Kidney (tissue), 14 donors: Measurements from ENCODE around the gene SLC25A46. TPM values are rescaled to one million over a fixed set of nuclear protein-coding genes. Genes with fewer than 3 reads are reported as not detected.

Source experiments
- DNase-seq, 5 donors: peaks; one replicate each; pipeline ENCODE4 v3.0.0-alpha.2; 2013 to 2020
- FAIRE-seq: peaks from 2 replicates; lab custom pipeline; 2012; peaks lifted over from hg19 to GRCh38; lab: Jason Lieb, UNC
- H3K27ac ChIP-seq, 2 donors: one replicate each; pipeline ENCODE4 v1.7.0; 2013; ENCODE audit warnings: low read depth in 2 of 2, low read length in 2 of 2, inconsistent platforms in 1 of 2
- H3K27me3 ChIP-seq: one replicate; pipeline ENCODE4 v1.7.1; 2013; ENCODE audit warnings: low read length, inconsistent platforms; ENCODE audit not compliant: control insufficient read depth, insufficient read depth
- H3K36me3 ChIP-seq, 3 donors: one replicate each; pipeline versions ENCODE4 v1.7.0 to v1.7.1; 2013; ENCODE audit warnings: low read length in 3 of 3, control low read depth in 1 of 3, inconsistent platforms in 1 of 3; ENCODE audit not compliant: insufficient read depth in 3 of 3, control insufficient read depth in 2 of 3
- H3K4me1 ChIP-seq, 3 donors: one replicate each; pipeline versions ENCODE4 v1.7.0 to v1.7.1; 2013; ENCODE audit warnings: low read length in 3 of 3, inconsistent platforms in 1 of 3, low read depth in 1 of 3; ENCODE audit not compliant: control insufficient read depth in 2 of 3, insufficient read depth in 2 of 3
- H3K4me3 ChIP-seq, 3 donors: one replicate each; pipeline versions ENCODE4 v1.7.0 to v1.8.1; 2013; ENCODE audit warnings: low read length in 3 of 3, control low read depth in 1 of 3, inconsistent platforms in 1 of 3
- H3K9ac ChIP-seq, 3 donors: one replicate each; pipeline versions ENCODE4 v1.7.0 to v1.7.1; 2013; ENCODE audit warnings: low read length in 3 of 3, control low read depth in 1 of 3, inconsistent platforms in 1 of 3
- H3K9me3 ChIP-seq, 3 donors: one replicate each; pipeline versions ENCODE4 v1.7.0 to v1.7.1; 2013; ENCODE audit warnings: low read length in 3 of 3, control low read depth in 1 of 3, inconsistent platforms in 1 of 3; ENCODE audit not compliant: control insufficient read depth in 2 of 3, insufficient read depth in 1 of 3
- CTCF ChIP-seq: IDR thresholded peaks from 3 replicates; pipeline ENCODE4 v1.5.1; 2012; ENCODE audit warnings: mild to moderate bottlenecking, moderate library complexity, borderline replicate concordance; ENCODE audit not compliant: insufficient read depth; ENCODE audit errors: extremely low read depth
- intact Hi-C: fragments of 100-400 bp; cut with DNase I; formaldehyde crosslinking; loops from one replicate; pipeline ENCODE4 v1.11.1; 2022
- polyA plus RNA-seq: library from polyadenylated mRNA; stranded (reverse); fragments of 350-450 nt; fragmentation: Illumina TruSeq; extraction: RNeasy Lipid Tissue Mini Kit (QIAGEN cat#74804); gene quantifications from one replicate; pipeline ENCODE4 v1.2.3, GENCODE V29; 2014; ENCODE audit warnings: low read depth, low replicate concordance; ENCODE audit not compliant: insufficient read depth
- total RNA-seq: library from RNA; stranded (reverse); fragmentation: NEBNext Ultra II Directional; extraction: Animal tissue kit (Norgen Biotek cat#: 25700); gene quantifications from one replicate; pipeline ENCODE4 v1.2.1, GENCODE V29; 2021
- donor health status: control.
- donor health status: control.
- donor health status: control.
- donor health status: control.
- donor health status: control.
- donor health status: DM: yes; HTN: yes; CAD: no.
- donor health status: Normal renal cell carcinoma (clear cell type).

SLC25A46 gene
- total and polyA plus RNA-seq, 2 donors from 2014 or later = 20.3 to 39.4 TPM

GRCh38 chr5:110751902-110752762 lies 13.3 kb downstream of the SLC25A46 start:
- no peak overlapping the region for H3K9ac ChIP-seq
- no peak for TF ChIP-seq CTCF
- H3K9me3 ChIP-seq = no peaks in the 10 kb centered on the region
- no peak overlapping the region for H3K4me3 ChIP-seq
- no peak for DNase-seq
- intact Hi-C loops = no loop called here
- H3K27me3 ChIP-seq = no peaks in the 10 kb centered on the region
- peaks cover 3 to 12% (median 4%) of the 10 kb centered on the region in 3 donors for H3K36me3 ChIP-seq
- H3K4me1 ChIP-seq = no peaks in the 10 kb centered on the region
- H3K27ac ChIP-seq = no peak overlapping the region
- FAIRE-seq = no peak

- peaks cover 3 to 12% (median 4%) of the 10 kb centered on the region in 3 donors for H3K36me3 ChIP-seq
- DNase-seq = no peak
Observed at GRCh38 chr5:110752953-110753352, 14.1 kb downstream of the SLC25A46 start.

GRCh38 chr5:110753600-110753999 lies 14.8 kb downstream of the SLC25A46 start:
- H3K4me3 ChIP-seq = no peak overlapping the region
- no peaks in the 10 kb centered on the region for H3K27me3 ChIP-seq
- TF ChIP-seq CTCF = no peak
- peaks cover under 1 to 11% (median 4%) of the 10 kb centered on the region in 3 donors for H3K36me3 ChIP-seq
- intact Hi-C loops = no loop called here
- no peaks in the 10 kb centered on the region for H3K4me1 ChIP-seq
- no peak for FAIRE-seq
- no peak overlapping the region for H3K27ac ChIP-seq
- H3K9ac ChIP-seq = no peak overlapping the region
- no peaks in the 10 kb centered on the region for H3K9me3 ChIP-seq
- no peak for DNase-seq

More at GRCh38 chr5:110752953-110753352, 14.1 kb downstream of the SLC25A46 start:
- TF ChIP-seq CTCF = no peak
- Histone ChIP-seq H3K27ac (no peak overlapping the region), H3K4me3 (no peak overlapping the region), H3K4me1 (no peaks in the 10 kb centered on the region), H3K27me3 (no peaks in the 10 kb centered on the region), H3K9ac (no peak overlapping the region), H3K9me3 (no peaks in the 10 kb centered on the region)
- intact Hi-C loops = no loop called here
- no peak for FAIRE-seq
